ENCODE measurements around the gene ST14.

Gene ST14

GRCh38 chr11:130202009-130202817 lies 42.6 kb downstream of the ST14 start:
- DNase-seq = peak in 1 of 10 donors; percentile 52
- intact Hi-C loops (cut with DNase I) = no loop called here

DNA sequence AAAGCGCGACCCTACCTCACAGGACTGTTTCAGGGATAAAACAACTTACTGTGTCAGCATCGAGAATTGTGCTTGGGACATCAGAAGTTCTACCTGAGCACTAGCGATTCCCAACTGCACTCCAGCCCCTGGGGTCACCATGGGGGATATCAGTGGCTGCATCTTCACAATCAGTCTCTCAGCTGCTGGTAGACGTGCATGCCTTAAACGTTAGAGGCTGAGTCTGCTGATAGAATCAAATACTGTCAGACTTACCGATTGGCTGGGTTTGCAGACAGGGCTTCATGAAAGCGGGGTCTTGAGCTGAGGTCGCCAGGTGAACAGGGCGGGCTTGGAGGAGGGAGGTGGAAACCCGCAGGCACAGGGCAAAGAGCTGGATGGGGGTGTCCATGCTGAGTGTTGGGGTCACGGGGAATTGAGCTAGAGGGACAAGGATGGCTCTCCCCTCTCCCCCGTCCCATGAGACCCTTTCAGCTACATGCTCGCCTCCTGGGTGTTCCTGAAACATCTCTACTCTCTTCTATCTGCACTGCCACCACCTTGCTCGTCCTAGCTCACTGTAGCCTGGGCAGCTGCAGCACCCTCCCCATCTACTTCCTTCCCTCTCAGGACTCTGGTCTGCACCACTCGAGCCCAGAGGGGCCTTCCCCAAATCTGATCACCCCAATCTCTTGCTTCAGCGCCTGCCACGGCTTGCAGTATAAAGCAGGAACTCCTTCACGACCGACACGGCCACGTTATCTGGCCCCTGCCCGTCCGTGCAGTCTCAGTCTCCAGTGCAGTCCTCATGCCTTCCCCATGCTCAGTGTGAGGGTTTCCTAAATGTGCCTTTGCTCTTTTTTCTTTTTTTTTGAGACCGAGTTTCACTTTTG lies 43.5 kb downstream of the ST14 start:
- peak in 3 of 10 donors; percentile 31 to 79 (median 70) for DNase-seq
- intact Hi-C loops (cut with DNase I) = no loop called here

DNA sequence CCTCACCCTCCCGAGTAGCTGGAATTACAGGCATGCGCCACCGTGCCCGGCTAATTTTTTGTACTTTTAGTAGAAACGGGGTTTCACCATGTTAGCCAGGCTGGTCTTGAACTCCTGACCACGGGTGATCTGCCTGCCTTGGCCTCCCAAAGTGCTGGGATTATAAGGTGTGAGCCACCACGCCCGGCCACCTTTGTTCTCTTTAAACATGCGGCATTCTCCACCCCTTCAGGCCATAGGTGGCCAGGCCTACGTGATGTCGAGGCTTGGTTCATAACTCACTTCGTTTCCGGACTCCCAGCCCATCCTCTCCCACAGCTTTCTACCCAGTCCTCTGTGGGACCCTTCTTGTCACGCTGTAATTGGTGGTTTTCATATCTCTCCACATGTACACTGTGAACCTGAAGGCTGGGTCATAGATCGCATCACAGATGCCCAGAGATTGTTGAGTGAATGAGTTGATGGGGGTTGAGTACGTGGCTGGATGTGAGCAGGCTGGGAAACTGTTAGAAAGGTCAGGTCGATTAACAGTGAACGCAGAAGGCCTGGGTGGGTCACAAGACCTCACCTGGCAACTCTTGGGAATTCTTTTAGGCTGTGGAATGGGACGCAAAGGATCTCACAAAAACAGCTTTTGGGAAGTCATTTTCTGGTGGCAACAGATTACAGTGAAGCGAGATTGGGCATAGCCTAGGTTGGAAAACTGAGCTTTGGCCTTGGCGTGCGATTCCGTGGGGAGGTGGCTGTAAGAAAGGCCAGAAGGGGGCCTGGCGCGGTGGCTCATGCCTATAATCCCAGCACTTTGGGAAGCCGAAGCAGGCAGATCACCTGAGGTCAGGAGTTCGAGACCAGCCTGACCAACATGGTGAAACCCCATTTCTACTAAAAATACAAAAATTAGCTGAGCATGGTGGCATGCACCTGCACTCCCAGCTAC lies 44.5 kb downstream of the ST14 start:
- peak in 1 of 10 donors; percentile 46 for DNase-seq
- intact Hi-C loops (cut with DNase I) = no loop called here

GRCh38 chr11:130204703-130205095 lies 45.1 kb downstream of the ST14 start:
- DNase-seq = peak in 3 of 10 donors; percentile 3 to 74 (median 50)
- intact Hi-C loops (cut with DNase I) = no loop called here

GRCh38 chr11:130206141-130206540 lies 46.6 kb downstream of the ST14 start:
- intact Hi-C loops (cut with DNase I) = no loop called here
- DNase-seq = peak in 3 of 10 donors; percentile 5 to 49 (median 42)

GRCh38 chr11:130208241-130209127 lies 48.9 kb downstream of the ST14 start:
- intact Hi-C loops (cut with DNase I) = no loop called here

GRCh38 chr11:130209128-130209932 lies 49.7 kb downstream of the ST14 start:
- intact Hi-C loops (cut with DNase I) = no loop called here
- DNase-seq = peak in 3 of 10 donors; percentile 13 to 74 (median 67)

More at GRCh38 chr11:130208241-130209127, 48.9 kb downstream of the ST14 start:
- DNase-seq = peak in 2 of 10 donors; percentile 10 to 61

DNA sequence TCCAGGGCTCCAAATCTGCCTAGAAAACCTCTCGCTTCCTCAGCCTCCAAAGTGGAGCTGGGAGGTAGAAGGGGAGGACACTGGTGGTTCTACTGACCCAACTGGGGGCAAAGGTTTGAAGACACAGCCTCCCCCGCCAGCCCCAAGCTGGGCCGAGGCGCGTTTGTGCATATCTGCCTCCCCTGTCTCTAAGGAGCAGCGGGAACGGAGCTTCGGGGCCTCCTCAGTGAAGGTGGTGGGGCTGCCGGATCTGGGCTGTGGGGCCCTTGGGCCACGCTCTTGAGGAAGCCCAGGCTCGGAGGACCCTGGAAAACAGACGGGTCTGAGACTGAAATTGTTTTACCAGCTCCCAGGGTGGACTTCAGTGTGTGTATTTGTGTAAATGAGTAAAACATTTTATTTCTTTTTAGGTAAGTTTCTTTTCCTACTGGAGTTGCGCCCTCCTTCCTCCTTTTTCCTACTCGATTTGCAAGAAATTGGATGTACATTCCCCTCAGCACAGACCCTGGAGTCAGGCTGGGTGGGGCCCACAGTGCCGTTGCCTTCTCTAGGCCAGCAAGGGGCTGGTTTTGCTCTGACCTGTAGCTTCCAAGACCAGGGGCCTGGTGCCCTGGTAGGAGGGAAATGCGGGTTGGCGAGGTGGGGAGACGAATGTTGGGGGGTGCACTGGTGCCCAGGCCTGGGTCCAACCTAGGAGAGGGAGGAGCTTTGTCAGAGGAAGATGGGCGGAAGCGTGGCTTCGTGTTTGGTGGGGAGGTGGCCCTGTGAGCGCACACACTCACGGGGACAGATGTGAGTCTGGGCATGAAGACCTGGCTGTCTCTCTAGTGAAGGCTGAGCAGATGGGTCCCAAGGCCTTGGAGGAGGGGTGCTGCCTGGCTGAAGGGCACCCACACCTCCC lies 50.6 kb downstream of the ST14 start:
- intact Hi-C loops (cut with DNase I) = loop anchor here (5.0 to 10.0 kb wide), 3 partner anchors 105 to 652 kb away; partner anchors contain the start of gene ZBTB44
- peak in 4 of 10 donors; percentile 5 to 74 (median 64) for DNase-seq

- no peak for DNase-seq
- intact Hi-C loops (cut with DNase I) = loop anchor here (5.0 to 10.0 kb wide), 3 partner anchors 104 to 651 kb away; partner anchors contain the start of gene ZBTB44
Measured at GRCh38 chr11:130211144-130211543, 51.6 kb downstream of the ST14 start.

DNA sequence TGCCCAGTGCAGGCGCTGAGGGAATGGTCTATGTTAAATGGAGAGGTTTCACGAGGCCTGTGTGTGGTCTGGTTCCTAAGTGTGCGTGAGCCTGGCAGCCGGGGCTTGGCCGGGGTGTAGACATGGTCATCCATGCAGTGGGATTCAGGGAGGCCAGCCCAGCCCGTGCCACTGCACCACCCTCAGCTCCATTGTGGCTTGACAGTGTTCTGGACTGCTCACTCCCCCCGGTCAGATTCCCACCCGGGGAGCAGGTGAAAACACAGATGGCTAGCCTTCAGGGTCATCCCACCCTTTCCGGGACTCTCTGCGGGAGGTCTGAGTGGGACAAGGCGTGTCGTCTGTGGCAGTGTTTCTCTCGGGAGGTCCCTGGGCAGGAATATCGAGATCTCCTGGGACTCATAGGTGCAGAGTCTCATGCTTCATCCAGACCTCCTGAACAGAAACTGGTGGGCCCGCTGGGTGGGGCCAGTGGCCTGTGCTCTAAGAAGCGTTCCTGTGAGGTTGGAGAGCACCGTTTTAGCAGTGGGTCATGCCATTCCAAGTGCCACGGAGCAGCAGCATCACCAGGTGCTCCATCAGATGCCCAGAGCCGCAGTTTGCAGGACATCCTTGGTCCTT lies 52.3 kb downstream of the ST14 start:
- intact Hi-C loops (cut with DNase I) = loop anchor here (5.0 to 10.0 kb wide), 3 partner anchors 103 to 650 kb away; partner anchors contain the start of gene ZBTB44

GRCh38 chr11:130212431-130212961 lies 52.9 kb downstream of the ST14 start:
- DNase-seq = peak in 3 of 10 donors; percentile 13 to 76 (median 67)
- intact Hi-C loops (cut with DNase I) = loop anchor here (5.0 to 10.0 kb wide), 3 partner anchors 102 to 650 kb away; partner anchors contain the start of gene ZBTB44

More for the DNA sequence above, 52.3 kb downstream of the ST14 start:
- peak in 4 of 10 donors; percentile 9 to 69 (median 62) for DNase-seq

DNA sequence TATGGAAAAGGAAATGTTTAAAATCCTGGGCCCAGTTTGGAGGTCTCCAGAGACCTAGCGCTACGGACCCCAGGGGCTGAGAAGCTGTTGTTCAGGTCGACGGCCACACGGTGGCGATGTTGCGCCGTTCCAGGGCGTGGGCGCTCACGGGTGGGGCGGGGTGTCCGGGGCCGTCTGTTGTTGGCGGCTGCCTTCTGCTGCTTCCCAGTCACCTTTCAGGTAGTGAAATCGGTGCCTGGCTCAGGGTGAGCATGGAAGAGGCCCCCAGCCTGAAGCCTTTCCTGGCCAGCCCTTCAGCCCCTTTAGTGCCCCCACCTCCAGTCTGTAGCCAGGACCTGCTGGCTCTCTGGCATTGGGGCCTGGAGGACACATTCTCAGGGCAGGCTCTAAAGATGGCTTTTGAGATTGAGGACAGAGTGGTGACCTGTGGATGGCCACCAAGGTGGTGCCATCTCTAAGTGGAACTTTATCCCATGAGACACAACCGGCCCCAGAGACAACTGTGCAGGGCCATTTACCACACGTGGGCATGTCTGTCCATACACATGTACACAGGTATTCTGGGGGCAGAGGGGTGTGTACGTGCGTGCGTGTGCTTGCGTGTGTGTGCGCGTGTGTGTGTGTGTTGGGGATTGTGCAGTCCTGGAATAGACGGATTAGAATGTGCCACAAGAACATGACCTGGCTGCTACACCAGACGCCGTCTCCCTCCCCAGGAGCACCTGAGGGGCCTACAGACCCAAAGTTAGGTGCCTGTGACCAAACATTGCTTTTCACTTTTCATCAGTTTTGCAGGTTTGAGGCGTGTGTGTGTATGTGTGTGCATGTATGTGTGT lies 53.8 kb downstream of the ST14 start:
- DNase-seq = peak; percentile 45 to 96 (median 75)
- intact Hi-C loops (cut with DNase I) = loop anchor here (1.0 to 10.0 kb wide), 4 partner anchors 101 to 649 kb away; partner anchors contain the start of gene ZBTB44

DNA sequence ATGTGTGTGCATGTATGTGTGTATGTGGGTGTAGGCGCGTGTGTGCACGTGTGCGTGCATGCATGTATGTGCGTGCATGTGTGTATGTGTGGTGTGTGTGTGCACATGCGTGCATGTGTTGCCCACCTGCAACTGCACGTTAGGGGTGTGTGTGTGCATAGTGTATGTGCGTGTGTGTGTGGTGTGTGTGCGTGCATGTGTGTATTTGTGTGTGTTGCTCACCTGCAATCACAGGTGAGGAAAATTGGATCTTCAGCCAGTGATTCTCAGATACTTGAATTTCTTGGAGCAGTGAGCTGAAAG lies 54.3 kb downstream of the ST14 start:
- intact Hi-C loops (cut with DNase I) = loop anchor here (1.0 to 10.0 kb wide), 5 partner anchors 101 to 648 kb away; partner anchors contain the start of gene ZBTB44
- DNase-seq = peak in 1 of 10 donors; percentile 24

DNA sequence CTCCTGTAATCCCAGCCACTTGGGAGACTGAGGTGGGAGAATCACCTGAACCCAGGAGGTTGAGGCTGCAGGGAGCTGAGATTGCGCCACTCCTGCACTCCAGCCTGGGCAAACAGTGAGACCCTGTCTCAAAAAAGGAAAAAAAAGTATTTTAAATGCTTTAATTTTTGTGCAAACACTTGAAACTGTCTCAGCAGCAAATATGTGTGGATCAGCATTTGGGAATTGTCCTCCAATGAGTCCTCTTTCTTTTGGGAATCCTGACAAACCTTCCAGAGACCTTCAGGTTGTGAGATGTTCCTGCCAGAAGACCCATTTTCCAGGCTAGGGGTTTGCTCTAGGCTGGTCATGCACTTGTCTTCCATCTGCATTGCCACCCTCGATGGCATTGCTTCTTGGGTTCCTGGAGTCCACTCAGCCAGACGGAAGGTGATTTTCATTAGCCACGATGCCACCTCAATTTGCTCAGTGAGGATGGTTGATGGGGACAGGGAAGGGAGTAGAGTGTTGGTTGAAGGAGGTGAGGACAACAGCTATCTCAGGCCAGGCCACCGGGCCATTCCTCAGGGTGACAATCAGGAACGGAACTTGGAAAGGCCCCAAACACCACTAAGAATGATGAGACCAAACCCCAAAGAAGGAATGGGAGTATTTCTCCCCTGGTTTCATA lies 55.4 kb downstream of the ST14 start:
- DNase-seq = peak in 1 of 10 donors; percentile 41
- intact Hi-C loops (cut with DNase I) = loop anchor here (1.0 to 10.0 kb wide), 4 partner anchors 100 to 647 kb away; partner anchors contain the start of gene ZBTB44

Measured in posterior cingulate gyrus (tissue), 11 donors.